OCI-LY7 (cell line): ENCODE data around the gene ATP5F1C. TPM values are rescaled to one million over a fixed set of nuclear protein-coding genes. Genes with fewer than 3 reads are reported as not detected.
A peak's percentile ranks its signal among the peaks of the same experiment; 100 is the strongest.

Experiments
- BruUV-seq: library from RNA; stranded (reverse); fragments of 400-500 nt; replicated peaks from 2 replicates; lab custom pipeline; 2021; lab: Mats Ljungman, UMichigan
- CTCF ChIA-PET: fragments of 300-600 bp; sonication (Branson Sonifier 250); formaldehyde crosslinking; loops from one replicate; lab custom pipeline; 2022; ENCODE audit warnings: antibody characterized with exemption; ENCODE audit not compliant: unreplicated experiment; lab: Charles Lee
- POLR2A ChIA-PET: fragments of 300-600 bp; sonication (Branson Sonifier 250); formaldehyde crosslinking; loops from one replicate; lab custom pipeline; 2022; ENCODE audit warnings: antibody characterized with exemption; lab: Charles Lee
- DNase-seq: peaks from one replicate; pipeline ENCODE4 v3.0.0-alpha.2; 2015; ENCODE audit warnings: low spot score
- H2AFZ ChIP-seq: fragments of 200-600 bp; sonication (generic), shearing (Covaris generic); 2 replicates; pipeline ENCODE4 v1.6.1; 2014; ENCODE audit warnings: mild to moderate bottlenecking, antibody characterized with exemption, low read length, moderate library complexity
- H3K27ac ChIP-seq: fragments of 200-600 bp; sonication (generic); 2 replicates; pipeline ENCODE4 v1.5.1; 2014; ENCODE audit warnings: mixed run types, low read depth, mild to moderate bottlenecking, moderate library complexity, low read length, inconsistent platforms; ENCODE audit not compliant: poor library complexity, severe bottlenecking
- H3K36me3 ChIP-seq: fragments of 200-600 bp; sonication (generic); 2 replicates; pipeline ENCODE4 v1.6.1; 2014; ENCODE audit warnings: mild to moderate bottlenecking, antibody characterized with exemption, low read length, moderate library complexity, mixed read lengths; ENCODE audit not compliant: insufficient read depth
- H3K4me1 ChIP-seq: fragments of 200-600 bp; sonication (generic); 2 replicates; pipeline ENCODE4 v1.5.1; 2014; ENCODE audit warnings: mild to moderate bottlenecking, low read length; ENCODE audit not compliant: insufficient read depth, poor library complexity, severe bottlenecking
- H3K4me2 ChIP-seq: fragments of 200-600 bp; sonication (generic); 2 replicates; pipeline ENCODE4 v1.6.1; 2014; ENCODE audit warnings: mild to moderate bottlenecking, low read length
- H3K4me3 ChIP-seq: fragments of 200-600 bp; sonication (generic); 2 replicates; pipeline ENCODE4 v1.5.1; 2014; ENCODE audit warnings: mild to moderate bottlenecking, low read depth, low read length; ENCODE audit not compliant: poor library complexity, severe bottlenecking
- H3K79me2 ChIP-seq: fragments of 200-600 bp; sonication (generic); 2 replicates; pipeline ENCODE4 v1.6.1; 2016; ENCODE audit warnings: low read depth, mild to moderate bottlenecking, low read length, moderate library complexity, mixed read lengths; ENCODE audit not compliant: insufficient read depth
- H3K9me2 ChIP-seq: fragments of 200-600 bp; sonication (generic); 2 replicates; pipeline ENCODE4 v1.6.1; 2016; ENCODE audit warnings: mild to moderate bottlenecking, low read length, mixed read lengths; ENCODE audit not compliant: insufficient read depth
- H3K9me3 ChIP-seq: fragments of 200-600 bp; sonication (generic); 2 replicates; pipeline ENCODE4 v1.6.1; 2014; ENCODE audit warnings: mild to moderate bottlenecking, mixed run types, low read length, mixed read lengths
- H4K20me1 ChIP-seq: fragments of 200-600 bp; sonication (generic); 2 replicates; pipeline ENCODE4 v1.6.1; 2014; ENCODE audit warnings: mild to moderate bottlenecking, antibody characterized with exemption, low read length, moderate library complexity, mixed read lengths; ENCODE audit not compliant: insufficient read depth
- CTCF ChIP-seq: fragments of 200-600 bp; sonication (generic); conservative IDR thresholded peaks from 2 replicates; pipeline ENCODE4 v1.5.1; 2014; ENCODE audit warnings: mild to moderate bottlenecking, antibody characterized with exemption, low read length, moderate library complexity, mixed read lengths
- EZH2phosphoT487 ChIP-seq: fragments of 200-600 bp; sonication (generic); IDR thresholded peaks from 2 replicates; pipeline ENCODE4 v1.6.1; 2018; ENCODE audit warnings: low read depth, borderline replicate concordance, mild to moderate bottlenecking, mixed run types, antibody characterized with exemption, low read length, moderate library complexity, mixed read lengths
- intact Hi-C: fragments of 100-400 bp; cut with micrococcal nuclease; formaldehyde crosslinking; loops from one replicate; pipeline ENCODE4 v1.10.0; 2022; ENCODE audit not compliant: unreplicated experiment
- total RNA-seq, 2 experiments: library from RNA; depleted of rRNA in 1 of 2; stranded (reverse); fragments of >200 nt in 1 of 2; shearing (Covaris generic) in 1 of 2; gene quantifications; 2 replicates each; pipeline ENCODE4 v1.2.3, GENCODE V29; 2014 to 2022

Gene ATP5F1C
- total RNA-seq, 2 experiments from 2014 or later: 242 to 283 TPM

- no peak for DNase-seq
- TF ChIP-seq CTCF (no peak), EZH2phosphoT487 (no peak)
- Histone ChIP-seq H2AFZ (peak overlapping the region; percentile 96), H4K20me1 (peaks cover 10% of the 10 kb centered on the region; the same call in 1 of the 2 replicates), H3K79me2 (peaks cover 20% of the 10 kb centered on the region; the same call in 1 of the 2 replicates), H3K4me1 (peaks cover 21% of the 10 kb centered on the region), H3K4me3 (peak overlapping the region; percentile 96), H3K9me2 (no peaks in the 10 kb centered on the region), H3K27ac (no peak overlapping the region), H3K36me3 (peaks cover 5% of the 10 kb centered on the region; the same call in 1 of the 2 replicates), H3K4me2 (peak overlapping the region; percentile 86), H3K9me3 (no peaks in the 10 kb centered on the region)
- CTCF ChIA-PET: interaction anchor here (2.2 kb wide), 1 partner anchor 30 kb away, joined by 11 read pairs; the partner anchor contains the start of genes ATP5F1C and KIN
- POLR2A ChIA-PET: interaction anchor here (0.6 to 5.8 kb wide), 9 partner anchors 9 to 491 kb away, joined by 3 to 39 read pairs (median 4); partner anchors contain the start of genes ATP5F1C and KIN
- no TSS peak for BruUV-seq
- intact Hi-C loops: loop anchor here (10.0 kb wide), 1 partner anchor 293 kb away; no protein-coding TSS in a partner anchor
Observed at GRCh38 chr10:7817576-7817975, 29.6 kb downstream of the ATP5F1C start.

GRCh38 chr10:7817984-7818294, 30.0 kb downstream of the ATP5F1C start:
- H3K9me3 ChIP-seq: no peaks in the 10 kb centered on the region
- peak overlapping the region; percentile 96 for H3K4me3 ChIP-seq
- H4K20me1 ChIP-seq: peaks cover 10% of the 10 kb centered on the region; the same call in 1 of the 2 replicates
- BruUV-seq: TSS peak; percentile 95
- TF ChIP-seq CTCF (no peak), EZH2phosphoT487 (no peak)
- ChIA-PET CTCF (interaction anchor here (2.2 kb wide), 1 partner anchor 30 kb away, joined by 11 read pairs; the partner anchor contains the start of genes ATP5F1C and KIN), POLR2A (interaction anchor here (0.6 to 5.8 kb wide), 10 partner anchors 10 to 491 kb away, joined by 3 to 39 read pairs (median 4); partner anchors contain the start of genes ATP5F1C and KIN)
- peaks cover 21% of the 10 kb centered on the region for H3K4me1 ChIP-seq
- H3K4me2 ChIP-seq: peak overlapping the region; percentile 86
- intact Hi-C loops: loop anchor here (2.0 to 10.0 kb wide), 2 partner anchors 29 to 293 kb away; partner anchors contain the start of gene ATP5F1C
- H3K79me2 ChIP-seq: peaks cover 20% of the 10 kb centered on the region; the same call in 1 of the 2 replicates
- no peak for DNase-seq
- H2AFZ ChIP-seq: peak overlapping the region; percentile 96
- no peak overlapping the region for H3K27ac ChIP-seq
- peaks cover 5% of the 10 kb centered on the region; the same call in 1 of the 2 replicates for H3K36me3 ChIP-seq
- no peaks in the 10 kb centered on the region for H3K9me2 ChIP-seq
